22Rv1 (cell line): Measurements from ENCODE around the gene YIPF3.

Source experiments
- CTCF ChIP-seq: fragments of 450-650 bp; IDR thresholded peaks from 2 replicates; pipeline ENCODE4 v1.5.1; 2017; ENCODE audit warnings: mild to moderate bottlenecking
- ZFX ChIP-seq: fragments of 450-650 bp; IDR thresholded peaks from 2 replicates; pipeline ENCODE4 v1.6.1; 2017; ENCODE audit warnings: antibody characterized with exemption, borderline replicate concordance

- TF ChIP-seq CTCF (no peak), ZFX (no peak)
These were observed 22.9 kb downstream of the YIPF3 start for GRCh38 chr6:43493833-43494232.
